SK-N-SH treated with all-trans-retinoic acid at 6 μM for 48 hours (cell line): ENCODE results near the gene MAST3.

ENCODE experiments used
- ARNTL ChIP-seq: fragments of 450-650 bp; formaldehyde crosslinking; IDR thresholded peaks from 2 replicates; pipeline ENCODE4 v1.5.0; 2020; ENCODE audit warnings: low read depth, mild to moderate bottlenecking, moderate library complexity, borderline replicate concordance
- ISL1 ChIP-seq: fragments of 250-450 bp; sonication (Bioruptor Pico); IDR thresholded peaks from 2 replicates; pipeline ENCODE4 v2.1.2; 2022; ENCODE audit warnings: mild to moderate bottlenecking, moderate library complexity
- OSR1 ChIP-seq: fragments of 250-450 bp; sonication (Bioruptor Pico); IDR thresholded peaks from 2 replicates; pipeline ENCODE4 v1.8.0; 2022; ENCODE audit warnings: moderate library complexity, mild to moderate bottlenecking, inconsistent platforms
- TOX ChIP-seq: fragments of 250-450 bp; sonication (Bioruptor Pico); IDR thresholded peaks from 2 replicates; pipeline ENCODE4 v1.8.0; 2021; ENCODE audit warnings: mild to moderate bottlenecking, moderate library complexity, borderline replicate concordance
- ZC3H10 ChIP-seq: fragments of 250-450 bp; sonication (Bioruptor Pico); IDR thresholded peaks from 2 replicates; pipeline ENCODE4 v1.5.1; 2021; ENCODE audit warnings: mild to moderate bottlenecking, moderate library complexity
- ZFP3 ChIP-seq: fragments of 250-450 bp; sonication (Bioruptor Pico); IDR thresholded peaks from 2 replicates; pipeline ENCODE4 v1.5.0; 2020; ENCODE audit warnings: mild to moderate bottlenecking, moderate library complexity
- ZFP30 ChIP-seq: fragments of 450-650 bp; formaldehyde crosslinking; IDR thresholded peaks from 2 replicates; pipeline ENCODE4 v1.5.0; 2022; ENCODE audit warnings: mild to moderate bottlenecking, moderate library complexity
- ZNF70 ChIP-seq: fragments of 450-650 bp; formaldehyde crosslinking; IDR thresholded peaks from 2 replicates; pipeline ENCODE4 v1.5.0; 2020; ENCODE audit warnings: mild to moderate bottlenecking, moderate library complexity
- TF ChIP-seq, protein P1 (sequence below): fragments of 250-450 bp; sonication (Bioruptor Pico); IDR thresholded peaks from 2 replicates; pipeline ENCODE4 v1.8.0; 2020; ENCODE audit warnings: mild to moderate bottlenecking, moderate library complexity, borderline replicate concordance
- TF ChIP-seq, protein P2 (sequence below): fragments of 250-450 bp; sonication (Bioruptor Pico); IDR thresholded peaks from 2 replicates; pipeline ENCODE4 v1.5.1; 2020; ENCODE audit warnings: low read depth, mild to moderate bottlenecking, moderate library complexity
- TF ChIP-seq, protein P3 (sequence below): fragments of 250-450 bp; sonication (Bioruptor Pico); IDR thresholded peaks from 2 replicates; pipeline ENCODE4 v1.8.0; 2021; ENCODE audit warnings: low read depth, mild to moderate bottlenecking, moderate library complexity, borderline replicate concordance

DNA sequence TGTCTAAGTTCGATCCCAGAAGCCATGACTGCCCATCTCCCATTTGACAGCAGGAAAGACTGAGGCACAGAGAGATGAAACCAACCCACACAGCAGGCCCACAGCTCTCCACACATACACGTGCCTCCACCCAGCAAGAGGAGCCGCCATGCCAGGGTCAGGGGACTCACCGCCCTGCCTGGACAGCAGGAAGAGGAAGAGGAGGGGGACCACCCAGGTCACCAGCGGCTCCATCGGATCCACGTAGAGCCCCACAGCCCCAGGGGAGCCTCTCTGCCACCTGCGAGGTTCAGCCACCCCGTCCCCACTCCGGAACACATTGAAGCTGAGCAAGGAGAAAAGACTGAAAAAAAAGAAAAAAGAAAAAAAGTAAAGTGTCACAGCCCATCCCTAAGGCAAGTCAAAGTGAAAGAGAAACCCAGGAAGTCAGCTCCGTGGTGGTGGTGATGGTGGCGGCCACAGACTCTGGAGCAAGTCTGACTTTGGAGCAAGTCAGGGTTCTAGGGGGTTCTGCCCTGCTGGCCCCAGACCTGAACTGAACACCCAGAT is 10.9 kb upstream of the MAST3 start, which contains the start of gene IL12RB1:
- TF ChIP-seq ZFP3 (CRISPR knock-in tag) (no peak), ZFP30 (CRISPR knock-in tag) (no peak), ARNTL (CRISPR knock-in tag) (no peak), TOX (CRISPR knock-in tag) (no peak), ISL1 (no peak), OSR1 (CRISPR knock-in tag) (no peak), ZC3H10 (CRISPR knock-in tag) (no peak), ZNF70 (CRISPR knock-in tag) (no peak)
- TF ChIP-seq, protein P1, sequence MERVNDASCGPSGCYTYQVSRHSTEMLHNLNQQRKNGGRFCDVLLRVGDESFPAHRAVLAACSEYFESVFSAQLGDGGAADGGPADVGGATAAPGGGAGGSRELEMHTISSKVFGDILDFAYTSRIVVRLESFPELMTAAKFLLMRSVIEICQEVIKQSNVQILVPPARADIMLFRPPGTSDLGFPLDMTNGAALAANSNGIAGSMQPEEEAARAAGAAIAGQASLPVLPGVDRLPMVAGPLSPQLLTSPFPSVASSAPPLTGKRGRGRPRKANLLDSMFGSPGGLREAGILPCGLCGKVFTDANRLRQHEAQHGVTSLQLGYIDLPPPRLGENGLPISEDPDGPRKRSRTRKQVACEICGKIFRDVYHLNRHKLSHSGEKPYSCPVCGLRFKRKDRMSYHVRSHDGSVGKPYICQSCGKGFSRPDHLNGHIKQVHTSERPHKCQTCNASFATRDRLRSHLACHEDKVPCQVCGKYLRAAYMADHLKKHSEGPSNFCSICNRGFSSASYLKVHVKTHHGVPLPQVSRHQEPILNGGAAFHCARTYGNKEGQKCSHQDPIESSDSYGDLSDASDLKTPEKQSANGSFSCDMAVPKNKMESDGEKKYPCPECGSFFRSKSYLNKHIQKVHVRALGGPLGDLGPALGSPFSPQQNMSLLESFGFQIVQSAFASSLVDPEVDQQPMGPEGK (CRISPR knock-in tag): no peak
- TF ChIP-seq, protein P2, sequence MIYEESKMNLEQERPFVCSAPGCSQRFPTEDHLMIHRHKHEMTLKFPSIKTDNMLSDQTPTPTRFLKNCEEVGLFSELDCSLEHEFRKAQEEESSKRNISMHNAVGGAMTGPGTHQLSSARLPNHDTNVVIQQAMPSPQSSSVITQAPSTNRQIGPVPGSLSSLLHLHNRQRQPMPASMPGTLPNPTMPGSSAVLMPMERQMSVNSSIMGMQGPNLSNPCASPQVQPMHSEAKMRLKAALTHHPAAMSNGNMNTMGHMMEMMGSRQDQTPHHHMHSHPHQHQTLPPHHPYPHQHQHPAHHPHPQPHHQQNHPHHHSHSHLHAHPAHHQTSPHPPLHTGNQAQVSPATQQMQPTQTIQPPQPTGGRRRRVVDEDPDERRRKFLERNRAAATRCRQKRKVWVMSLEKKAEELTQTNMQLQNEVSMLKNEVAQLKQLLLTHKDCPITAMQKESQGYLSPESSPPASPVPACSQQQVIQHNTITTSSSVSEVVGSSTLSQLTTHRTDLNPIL: no peak
- TF ChIP-seq, protein P3, sequence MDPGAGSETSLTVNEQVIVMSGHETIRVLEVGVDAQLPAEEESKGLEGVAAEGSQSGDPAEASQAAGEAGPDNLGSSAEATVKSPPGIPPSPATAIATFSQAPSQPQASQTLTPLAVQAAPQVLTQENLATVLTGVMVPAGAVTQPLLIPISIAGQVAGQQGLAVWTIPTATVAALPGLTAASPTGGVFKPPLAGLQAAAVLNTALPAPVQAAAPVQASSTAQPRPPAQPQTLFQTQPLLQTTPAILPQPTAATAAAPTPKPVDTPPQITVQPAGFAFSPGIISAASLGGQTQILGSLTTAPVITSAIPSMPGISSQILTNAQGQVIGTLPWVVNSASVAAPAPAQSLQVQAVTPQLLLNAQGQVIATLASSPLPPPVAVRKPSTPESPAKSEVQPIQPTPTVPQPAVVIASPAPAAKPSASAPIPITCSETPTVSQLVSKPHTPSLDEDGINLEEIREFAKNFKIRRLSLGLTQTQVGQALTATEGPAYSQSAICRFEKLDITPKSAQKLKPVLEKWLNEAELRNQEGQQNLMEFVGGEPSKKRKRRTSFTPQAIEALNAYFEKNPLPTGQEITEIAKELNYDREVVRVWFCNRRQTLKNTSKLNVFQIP (CRISPR knock-in tag): no peak
